ENCODE data around the gene PKD2L1. TPM values are rescaled to one million over a fixed set of nuclear protein-coding genes. Genes with fewer than 3 reads are reported as not detected.
A peak's percentile ranks its signal among the peaks of the same experiment; 100 is the strongest.
"Not testable (repeated sequence)": the region's sequence is repeated elsewhere in the genome, so short reads cannot be mapped to it uniquely, and the experiment has no call there.

The PKD2L1 gene
- total RNA-seq, 1 donor from 2014 or later: not detected

- no peak for DNase-seq (ENCODE audit: extremely low read depth, low read depth, low spot score)
Observed at GRCh38 chr10:100287756-100288155, 42.3 kb downstream of the PKD2L1 start.

GRCh38 chr10:100286051-100287033 is 43.7 kb downstream of the PKD2L1 start, which contains the start of gene BLOC1S2:
BLOC1S2 (minus strand) TSS chr10:100286680; CDS start chr10:100286659, 21 bp downstream.
- peak; percentile 31 for DNase-seq (ENCODE audit: extremely low read depth, low read depth, low spot score)

GRCh38 chr10:100285326-100285725 is 44.7 kb downstream of the PKD2L1 start:
- DNase-seq (ENCODE audit: extremely low read depth, low read depth, low spot score): not testable (repeated sequence)

GRCh38 chr10:100282907-100283306 is 47.1 kb downstream of the PKD2L1 start:
- no peak for DNase-seq (ENCODE audit: extremely low read depth, low read depth, low spot score)

- DNase-seq (ENCODE audit: extremely low read depth, low read depth, low spot score): not testable (repeated sequence)
Observed at GRCh38 chr10:100276971-100277370, 53.1 kb downstream of the PKD2L1 start.

GRCh38 chr10:100267239-100268104 is 62.6 kb downstream of the PKD2L1 start, which contains the start of gene CWF19L1:
CWF19L1 (minus strand) TSS chr10:100267638; CDS start chr10:100267593, 45 bp downstream.
- peak; percentile 29 for DNase-seq (ENCODE audit: extremely low read depth, low read depth, low spot score)

- DNase-seq (ENCODE audit: extremely low read depth, low read depth, low spot score): no peak
Observed at GRCh38 chr10:100265821-100266485, 64.1 kb downstream of the PKD2L1 start.

- no peak for DNase-seq (ENCODE audit: extremely low read depth, low read depth, low spot score)
Observed at GRCh38 chr10:100254191-100254590, 75.8 kb downstream of the PKD2L1 start.

- DNase-seq (ENCODE audit: extremely low read depth, low read depth, low spot score): no peak
Observed at GRCh38 chr10:100253041-100253440, 77.0 kb downstream of the PKD2L1 start.

GRCh38 chr10:100248820-100249219 is 81.2 kb downstream of the PKD2L1 start:
- DNase-seq (ENCODE audit: extremely low read depth, low read depth, low spot score): no peak

- no peak for DNase-seq (ENCODE audit: extremely low read depth, low read depth, low spot score)
Observed at GRCh38 chr10:100245484-100246220, 84.4 kb downstream of the PKD2L1 start.

GRCh38 chr10:100239851-100240250 is 90.2 kb downstream of the PKD2L1 start:
- no peak for DNase-seq (ENCODE audit: extremely low read depth, low read depth, low spot score)

GRCh38 chr10:100238429-100238828 is 91.6 kb downstream of the PKD2L1 start:
- DNase-seq (ENCODE audit: extremely low read depth, low read depth, low spot score): no peak

Other genes with a start within 250 kb of the PKD2L1 start
- not detected in 2 replicates for gene CPN1, start 248.4 kb downstream of the PKD2L1 start, total RNA-seq
- gene ERLIN1, start 144.2 kb downstream of the PKD2L1 start, total RNA-seq: 23.6 and 35.7 TPM in 2 replicates
- 8.8 and 12.9 TPM in 2 replicates for gene CHUK, start 100.6 kb downstream of the PKD2L1 start, total RNA-seq
- gene CWF19L1, start 62.6 kb downstream of the PKD2L1 start, total RNA-seq: 14.2 and 28.3 TPM in 2 replicates
- gene BLOC1S2, start 43.5 kb downstream of the PKD2L1 start, total RNA-seq: 33.7 and 54.5 TPM in 2 replicates
- gene SCD, start 17.0 kb upstream of the PKD2L1 start, total RNA-seq: 140 and 142 TPM in 2 replicates
- not detected in 2 replicates for gene WNT8B, start 132.8 kb upstream of the PKD2L1 start, total RNA-seq
- 2.8 and 11.6 TPM in 2 replicates for gene SEC31B, start 189.6 kb upstream of the PKD2L1 start, total RNA-seq
- 125 and 141 TPM in 2 replicates for gene NDUFB8, start 199.6 kb upstream of the PKD2L1 start, total RNA-seq
- 6.1 and 9.9 TPM in 2 replicates for gene HIF1AN, start 205.7 kb upstream of the PKD2L1 start, total RNA-seq